PFSK-1 (cell line): ENCODE results near the gene CEP85L.

Experiments
- POLR2AphosphoS5 ChIP-seq: IDR thresholded peaks from 2 replicates; pipeline ENCODE4 v1.6.1; 2012; ENCODE audit warnings: low read depth, mild to moderate bottlenecking, control low read depth, low read length, moderate library complexity
- REST ChIP-seq, 2 experiments: IDR thresholded peaks; 2 replicates each; pipeline versions ENCODE4 v1.6.1 to v1.8.0; 2011 to 2012; ENCODE audit warnings: low read depth in 2 of 2, low read length in 2 of 2, control low read depth in 1 of 2, inconsistent platforms in 1 of 2, mild to moderate bottlenecking in 1 of 2, moderate library complexity in 1 of 2; ENCODE audit not compliant: insufficient read depth in 1 of 2
- TAF1 ChIP-seq: IDR thresholded peaks from 2 replicates; pipeline ENCODE4 v1.6.1; 2012; ENCODE audit warnings: low read length, control low read depth, borderline replicate concordance; ENCODE audit not compliant: insufficient read depth

DNA sequence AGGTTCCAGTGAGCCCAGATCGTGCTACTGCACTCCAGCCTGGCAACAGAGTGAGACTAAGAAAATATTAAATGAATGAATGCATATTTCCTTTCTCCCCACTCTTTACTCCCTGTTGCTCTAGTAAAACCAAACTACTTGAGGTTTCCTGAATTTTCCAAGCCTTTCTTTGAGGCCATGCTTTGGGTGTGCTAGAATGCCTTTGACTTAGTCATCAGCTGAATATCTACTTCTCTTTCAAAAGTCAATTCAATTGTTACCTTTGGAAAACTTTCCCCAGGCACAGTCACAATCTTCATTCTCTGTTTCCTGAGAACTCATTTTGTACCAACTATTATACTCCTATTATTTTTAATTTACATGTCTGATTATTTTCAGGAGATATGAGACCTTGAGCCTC, 27.5 kb upstream of the CEP85L start:
- TF ChIP-seq REST (IDR thresholded peaks at IDR 0.05; ENCODE audit: insufficient read depth in 1 of 2, low read depth in 2 of 2, low read length in 2 of 2) (no peak), POLR2AphosphoS5 (no peak), TAF1 (no peak)
